KMS-11 (cell line): Measurements from ENCODE around the gene ZIM2.

Source experiments
- H2AFZ ChIP-seq: fragments of 200-600 bp; sonication (generic); 2 replicates; pipeline ENCODE4 v1.6.1; 2016; ENCODE audit warnings: antibody characterized with exemption, mixed run types, low read depth
- H3K27ac ChIP-seq: fragments of 200-600 bp; sonication (generic); 2 replicates; pipeline ENCODE4 v1.6.1; 2016; ENCODE audit warnings: mild to moderate bottlenecking, mixed run types
- H3K27me3 ChIP-seq: fragments of 200-600 bp; sonication (generic); 2 replicates; pipeline ENCODE4 v1.6.1; 2017; ENCODE audit warnings: mild to moderate bottlenecking, low read depth, mixed run types, moderate library complexity; ENCODE audit not compliant: insufficient read depth
- H3K36me3 ChIP-seq: fragments of 200-600 bp; sonication (generic); 2 replicates; pipeline ENCODE4 v1.6.1; 2017; ENCODE audit warnings: mild to moderate bottlenecking, mixed run types; ENCODE audit not compliant: insufficient read depth
- H3K4me1 ChIP-seq: fragments of 200-600 bp; sonication (generic); 2 replicates; pipeline ENCODE4 v1.6.1; 2016; ENCODE audit warnings: mild to moderate bottlenecking, low read depth, mixed run types; ENCODE audit not compliant: poor library complexity, severe bottlenecking
- H3K4me2 ChIP-seq: fragments of 200-600 bp; sonication (generic); 2 replicates; pipeline ENCODE4 v1.7.0; 2016; ENCODE audit warnings: mild to moderate bottlenecking, mixed run types
- H3K4me3 ChIP-seq: fragments of 200-600 bp; sonication (generic); IDR thresholded peaks from 2 replicates; pipeline ENCODE4 v1.6.1; 2017; ENCODE audit warnings: low read depth, low read length, mixed read lengths; ENCODE audit not compliant: insufficient read depth
- H3K79me2 ChIP-seq: fragments of 200-600 bp; sonication (generic); 2 replicates; pipeline ENCODE4 v1.6.1; 2016; ENCODE audit warnings: low read depth, mixed run types; ENCODE audit not compliant: insufficient read depth
- H3K9ac ChIP-seq: fragments of 200-600 bp; sonication (generic); 2 replicates; pipeline ENCODE4 v1.6.1; 2016; ENCODE audit warnings: mild to moderate bottlenecking, mixed run types
- H4K20me1 ChIP-seq: fragments of 200-600 bp; sonication (generic); 2 replicates; pipeline ENCODE4 v1.6.1; 2016; ENCODE audit warnings: mild to moderate bottlenecking, mixed run types; ENCODE audit not compliant: insufficient read depth
- CTCF ChIP-seq: fragments of 200-600 bp; sonication (generic); conservative IDR thresholded peaks from 2 replicates; pipeline ENCODE4 v1.6.1; 2017; ENCODE audit warnings: low read depth, mild to moderate bottlenecking, antibody characterized with exemption, low read length, moderate library complexity, mixed read lengths

ZIM2 gene

GRCh38 chr19:56750658-56751057 lies 89.9 kb downstream of the ZIM2 start:
- no peak for TF ChIP-seq CTCF
- H3K36me3 ChIP-seq = no peaks in the 10 kb centered on the region
- H3K4me2 ChIP-seq = no peak overlapping the region
- H3K27me3 ChIP-seq = no peaks in the 10 kb centered on the region; the same call in 1 of the 2 replicates
- H3K9ac ChIP-seq = no peak overlapping the region
- no peak overlapping the region for H3K27ac ChIP-seq
- no peak overlapping the region for H3K4me3 ChIP-seq
- H4K20me1 ChIP-seq = no peaks in the 10 kb centered on the region
- H2AFZ ChIP-seq = no peak overlapping the region
- no peaks in the 10 kb centered on the region for H3K4me1 ChIP-seq
- no peaks in the 10 kb centered on the region for H3K79me2 ChIP-seq

GRCh38 chr19:56748378-56748777 lies 92.1 kb downstream of the ZIM2 start:
- H3K27ac ChIP-seq = no peak overlapping the region
- no peak overlapping the region for H3K4me3 ChIP-seq
- H3K4me1 ChIP-seq = no peaks in the 10 kb centered on the region
- H4K20me1 ChIP-seq = no peaks in the 10 kb centered on the region
- no peak overlapping the region for H3K4me2 ChIP-seq
- TF ChIP-seq CTCF = peak; percentile 67
- no peaks in the 10 kb centered on the region for H3K27me3 ChIP-seq
- H3K9ac ChIP-seq = no peak overlapping the region
- no peak overlapping the region for H2AFZ ChIP-seq
- H3K36me3 ChIP-seq = no peaks in the 10 kb centered on the region
- no peaks in the 10 kb centered on the region for H3K79me2 ChIP-seq

GRCh38 chr19:56746367-56746766 lies 94.2 kb downstream of the ZIM2 start:
- Histone ChIP-seq H3K79me2 (no peaks in the 10 kb centered on the region), H3K4me2 (no peak overlapping the region), H3K27me3 (no peaks in the 10 kb centered on the region), H3K36me3 (no peaks in the 10 kb centered on the region), H2AFZ (no peak overlapping the region), H3K9ac (no peak overlapping the region), H3K27ac (no peak overlapping the region), H4K20me1 (no peaks in the 10 kb centered on the region), H3K4me1 (no peaks in the 10 kb centered on the region), H3K4me3 (no peak overlapping the region)
- TF ChIP-seq CTCF = no peak

GRCh38 chr19:56740501-56740900 lies 100.0 kb downstream of the ZIM2 start:
- Histone ChIP-seq H3K4me1 (no peaks in the 10 kb centered on the region), H2AFZ (no peak overlapping the region), H3K27ac (no peak overlapping the region), H3K4me3 (no peak overlapping the region), H4K20me1 (no peaks in the 10 kb centered on the region), H3K27me3 (peaks cover 4% of the 10 kb centered on the region; the same call in 1 of the 2 replicates), H3K79me2 (no peaks in the 10 kb centered on the region), H3K36me3 (no peaks in the 10 kb centered on the region), H3K4me2 (no peak overlapping the region), H3K9ac (no peak overlapping the region)
- no peak for TF ChIP-seq CTCF
